Pericardium fibroblast (primary cell): Measurements from ENCODE around the gene YWHAB. TPM values are rescaled to one million over a fixed set of nuclear protein-coding genes. Genes with fewer than 3 reads are reported as not detected.

ENCODE experiments used
- total RNA-seq: library from RNA; depleted of rRNA; stranded (reverse); fragments of >200 nt; gene quantifications from 2 replicates; pipeline ENCODE4 v1.2.3, GENCODE V29; 2015

The YWHAB gene
- 93.9 and 120 TPM in 2 replicates for total RNA-seq

DNA sequence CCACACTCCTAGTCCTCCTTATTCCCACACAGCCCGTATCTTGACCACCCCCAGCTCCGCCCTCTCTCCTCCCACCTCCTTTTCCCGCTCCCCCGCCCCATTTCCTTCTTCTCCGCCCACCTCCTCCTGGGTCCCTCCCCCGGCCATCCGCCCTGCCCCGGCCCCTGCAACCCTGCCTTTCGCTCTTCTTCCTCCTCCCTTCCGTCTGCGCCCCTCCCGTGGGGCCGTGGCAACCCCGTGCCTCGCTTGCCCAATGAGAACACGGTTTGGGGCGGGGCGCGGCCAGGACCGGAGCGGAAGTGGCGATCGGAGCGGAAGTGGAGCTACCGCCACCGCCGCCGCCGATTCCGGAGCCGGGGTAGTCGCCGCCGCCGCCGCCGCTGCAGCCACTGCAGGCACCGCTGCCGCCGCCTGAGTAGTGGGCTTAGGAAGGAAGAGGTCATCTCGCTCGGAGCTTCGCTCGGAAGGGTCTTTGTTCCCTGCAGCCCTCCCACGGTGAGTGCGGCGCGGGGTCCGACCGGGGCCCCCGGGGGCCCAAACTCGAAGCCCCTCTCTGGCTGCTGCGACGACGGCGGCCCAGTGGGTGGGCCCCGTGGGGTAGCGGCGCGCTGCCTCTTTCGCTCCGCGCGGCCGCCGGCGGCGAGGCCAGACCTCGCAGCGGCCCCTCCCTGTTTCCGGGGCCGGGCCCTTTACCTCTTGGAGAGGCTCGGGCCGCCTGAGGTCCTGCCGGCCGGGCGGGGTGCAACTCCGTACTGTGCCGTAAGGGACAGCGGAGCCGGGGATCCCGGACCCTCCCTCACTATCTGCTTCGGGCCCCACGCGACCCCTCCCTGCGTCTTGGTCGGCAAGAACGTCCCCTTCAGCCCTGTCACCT lies at the start of gene YWHAB:
YWHAB (plus strand) TSS at position 314 of the 874 bp plus-strand sequence. CDS start 15,829 bp downstream, outside the sequence.

DNA sequence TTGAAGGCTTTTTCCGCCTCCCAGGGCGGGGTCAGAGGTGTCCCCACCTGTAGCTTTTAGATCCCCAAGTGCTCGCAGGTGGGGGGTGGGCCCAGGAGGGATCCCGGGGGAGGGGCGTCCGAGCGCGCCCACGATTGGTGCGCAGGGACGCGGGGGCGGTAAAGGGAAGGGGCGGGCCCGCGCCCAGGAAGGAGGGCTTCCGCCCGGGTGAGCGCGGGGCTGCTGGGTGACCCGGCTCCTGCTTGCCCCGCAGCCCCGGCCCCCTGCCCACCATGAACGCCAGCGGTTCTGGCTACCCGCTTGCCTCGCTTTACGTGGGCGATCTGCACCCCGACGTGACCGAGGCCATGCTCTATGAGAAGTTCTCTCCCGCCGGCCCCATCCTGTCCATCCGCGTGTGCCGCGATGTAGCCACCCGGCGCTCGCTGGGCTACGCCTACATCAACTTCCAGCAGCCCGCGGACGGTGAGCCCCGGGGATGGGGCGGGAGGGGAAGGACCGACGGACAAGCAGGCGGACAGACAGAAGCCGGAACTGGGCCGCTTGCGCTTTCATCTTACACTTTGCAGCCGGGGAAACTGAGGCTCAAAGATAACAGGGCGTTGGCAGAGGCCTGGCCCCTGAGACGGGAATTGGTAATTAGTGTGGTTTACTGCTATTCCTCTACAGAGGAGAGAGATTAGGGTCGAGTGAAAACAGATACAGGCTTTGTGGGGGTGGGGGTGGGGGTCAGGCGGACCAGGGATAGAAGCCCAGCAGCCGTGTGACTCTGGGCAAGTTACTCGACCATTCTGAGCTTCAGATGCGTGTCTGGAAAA lies 24.6 kb downstream of the YWHAB start, which contains the start of gene PABPC1L:
PABPC1L (plus strand) TSS at position 189 of the 818 bp plus-strand sequence; CDS start at position 273, 84 bp downstream.

Other genes starting within 250 kb of the YWHAB start
- 20.5 and 27.5 TPM in 2 replicates for gene ADA, start 234.0 kb upstream of the YWHAB start, total RNA-seq
- gene CCN5, start 170.3 kb upstream of the YWHAB start, total RNA-seq = 2.1 and 16.2 TPM in 2 replicates
- gene KCNK15, start 139.8 kb upstream of the YWHAB start, total RNA-seq = 1.5 and 2.0 TPM in 2 replicates
- gene RIMS4, start 75.2 kb upstream of the YWHAB start, total RNA-seq = 0.12 and 0.34 TPM in 2 replicates
- 6.9 and 20.2 TPM in 2 replicates for gene PABPC1L, start 24.4 kb downstream of the YWHAB start, total RNA-seq
- 18.3 and 18.8 TPM in 2 replicates for gene TOMM34, start 74.7 kb downstream of the YWHAB start, total RNA-seq
- gene STK4, start 80.8 kb downstream of the YWHAB start, total RNA-seq = 11.3 and 12.5 TPM in 2 replicates
- 1.4 TPM in 2 replicates for gene KCNS1, start 215.4 kb downstream of the YWHAB start, total RNA-seq
- gene WFDC5, start 229.5 kb downstream of the YWHAB start, total RNA-seq = not detected in 2 replicates
- not detected in 2 replicates for gene WFDC12, start 238.8 kb downstream of the YWHAB start, total RNA-seq